T-helper 2 cell treated with Interferon-gamma antibody and Interleukin-4, amounts not matched to agents 100 ng/mL and 5 ng/mL, for 36 hours (primary cell): ENCODE data around the gene ADARB2. TPM values are rescaled to one million over a fixed set of nuclear protein-coding genes. Genes with fewer than 3 reads are reported as not detected.
"Not testable (repeated sequence)": the region's sequence is repeated elsewhere in the genome, so short reads cannot be mapped to it uniquely, and the experiment has no call there.

Experiments used
- intact Hi-C: fragments of 100-400 bp; cut with micrococcal nuclease; formaldehyde crosslinking; loops from one replicate; pipeline ENCODE4 v1.15.1; 2023
- total RNA-seq: library from RNA; stranded (reverse); gene quantifications from 2 replicates; pipeline ENCODE4 v1.2.3, GENCODE V29; 2022

The ADARB2 gene
- total RNA-seq: not detected in 2 replicates

GRCh38 chr10:1737222-1738061 is at the start of gene ADARB2:
TSS of gene ADARB2 (minus strand) at chr10:1737525.
- intact Hi-C loops: no loop called here

GRCh38 chr10:1785835-1786234 is 48.5 kb upstream of the ADARB2 start:
- intact Hi-C loops: no loop called here

- intact Hi-C loops: no loop called here
Measured at GRCh38 chr10:1782841-1783240, 45.5 kb upstream of the ADARB2 start.

GRCh38 chr10:1779796-1780195 is 42.5 kb upstream of the ADARB2 start:
- intact Hi-C loops: no loop called here

- intact Hi-C loops: no loop called here
Measured at GRCh38 chr10:1778375-1778969, 41.1 kb upstream of the ADARB2 start.

- intact Hi-C loops: no loop called here
Measured at GRCh38 chr10:1776127-1776662, 38.9 kb upstream of the ADARB2 start.

GRCh38 chr10:1774796-1775195 is 37.5 kb upstream of the ADARB2 start:
- intact Hi-C loops: no loop called here

- intact Hi-C loops: not testable (repeated sequence)
Measured at GRCh38 chr10:1773204-1773603, 35.9 kb upstream of the ADARB2 start.

GRCh38 chr10:1766049-1766448 is 28.7 kb upstream of the ADARB2 start:
- intact Hi-C loops: no loop called here

- intact Hi-C loops: no loop called here
Measured at GRCh38 chr10:1762076-1762475, 24.8 kb upstream of the ADARB2 start.

- intact Hi-C loops: no loop called here
Measured at GRCh38 chr10:1754506-1755153, 17.3 kb upstream of the ADARB2 start.

- intact Hi-C loops: no loop called here
Measured at GRCh38 chr10:1752153-1752552, 14.8 kb upstream of the ADARB2 start.

- intact Hi-C loops: no loop called here
Measured at GRCh38 chr10:1747590-1748157, 10.3 kb upstream of the ADARB2 start.

GRCh38 chr10:1746796-1747195 is 9.5 kb upstream of the ADARB2 start:
- intact Hi-C loops: no loop called here

GRCh38 chr10:1745780-1746456 is 8.6 kb upstream of the ADARB2 start:
- intact Hi-C loops: no loop called here

GRCh38 chr10:1744524-1744923 is 7.2 kb upstream of the ADARB2 start:
- intact Hi-C loops: no loop called here

- intact Hi-C loops: no loop called here
Measured at GRCh38 chr10:1743141-1743540, 5.8 kb upstream of the ADARB2 start.

GRCh38 chr10:1741450-1741849 is 4.1 kb upstream of the ADARB2 start:
- intact Hi-C loops: no loop called here

GRCh38 chr10:1739751-1740150 is 2.4 kb upstream of the ADARB2 start:
- intact Hi-C loops: no loop called here

- intact Hi-C loops: no loop called here
Measured at GRCh38 chr10:1738950-1739349, 1.6 kb upstream of the ADARB2 start.

- intact Hi-C loops: no loop called here
Measured at GRCh38 chr10:1736972-1737221, 428 bp downstream of the ADARB2 start.
